Astrocyte (in vitro differentiated cells and primary cell): Measurements from ENCODE around the gene RAX2.

ENCODE experiments used
- CTCF ChIP-seq: IDR thresholded peaks from 2 replicates; pipeline ENCODE4 v1.5.1; 2011; ENCODE audit warnings: low read depth, mild to moderate bottlenecking, inconsistent platforms, low read length, moderate library complexity; ENCODE audit not compliant: insufficient read depth
- EZH2 ChIP-seq: IDR thresholded peaks from 2 replicates; pipeline ENCODE4 v1.6.1; 2012; ENCODE audit warnings: mild to moderate bottlenecking, low read length, inconsistent platforms; ENCODE audit not compliant: insufficient read depth

- TF ChIP-seq CTCF (no peak), EZH2 (no peak)
Measured at GRCh38 chr19:3780786-3781304, 8.8 kb upstream of the RAX2 start.
